Measurements from ENCODE around the gene CBS.
"Not testable (repeated sequence)": the region's sequence is repeated elsewhere in the genome, so short reads cannot be mapped to it uniquely, and the experiment has no call there.

Gene CBS

GRCh38 chr21:43065991-43066390 lies 9.6 kb downstream of the CBS start:
- not testable (repeated sequence) for H3K27ac ChIP-seq (ENCODE audit: low read depth, low read length); H3K9ac ChIP-seq (ENCODE audit: low read length); H3K4me3 ChIP-seq (ENCODE audit: low read depth, low read length)

GRCh38 chr21:43064265-43064917 lies 11.2 kb downstream of the CBS start:
- not testable (repeated sequence) for H3K36me3 ChIP-seq (ENCODE audit: control insufficient read depth, insufficient read depth, low read length); H3K9me3 ChIP-seq (ENCODE audit: control insufficient read depth, insufficient read depth, low read depth, low read length); H3K9ac ChIP-seq (ENCODE audit: low read length); H3K4me3 ChIP-seq (ENCODE audit: low read depth, low read length); H3K27ac ChIP-seq (ENCODE audit: low read depth, low read length); H3K27me3 ChIP-seq (ENCODE audit: control insufficient read depth, insufficient read depth, low read length); H3K4me1 ChIP-seq (ENCODE audit: control insufficient read depth, insufficient read depth, low read length)

More at GRCh38 chr21:43065991-43066390, 9.6 kb downstream of the CBS start:
- not testable (repeated sequence) for H3K4me1 ChIP-seq (ENCODE audit: control insufficient read depth, insufficient read depth, low read length); H3K36me3 ChIP-seq (ENCODE audit: control insufficient read depth, insufficient read depth, low read length); H3K27me3 ChIP-seq (ENCODE audit: control insufficient read depth, insufficient read depth, low read length); H3K9me3 ChIP-seq (ENCODE audit: control insufficient read depth, insufficient read depth, low read depth, low read length)

- H3K9ac ChIP-seq (ENCODE audit: low read length); H3K27ac ChIP-seq (ENCODE audit: low read depth, low read length); H3K9me3 ChIP-seq (ENCODE audit: control insufficient read depth, insufficient read depth, low read depth, low read length); H3K4me3 ChIP-seq (ENCODE audit: low read depth, low read length); H3K27me3 ChIP-seq (ENCODE audit: control insufficient read depth, insufficient read depth, low read length); H3K36me3 ChIP-seq (ENCODE audit: control insufficient read depth, insufficient read depth, low read length); H3K4me1 ChIP-seq (ENCODE audit: control insufficient read depth, insufficient read depth, low read length): not testable (repeated sequence)
Observed at GRCh38 chr21:43062955-43063664, 12.5 kb downstream of the CBS start.

- H3K9me3 ChIP-seq (ENCODE audit: control insufficient read depth, insufficient read depth, low read depth, low read length); H3K4me3 ChIP-seq (ENCODE audit: low read depth, low read length); H3K27me3 ChIP-seq (ENCODE audit: control insufficient read depth, insufficient read depth, low read length); H3K27ac ChIP-seq (ENCODE audit: low read depth, low read length); H3K4me1 ChIP-seq (ENCODE audit: control insufficient read depth, insufficient read depth, low read length); H3K36me3 ChIP-seq (ENCODE audit: control insufficient read depth, insufficient read depth, low read length); H3K9ac ChIP-seq (ENCODE audit: low read length): not testable (repeated sequence)
Observed at GRCh38 chr21:43053112-43053511, 22.5 kb downstream of the CBS start.

- H3K27me3 ChIP-seq (ENCODE audit: control insufficient read depth, insufficient read depth, low read length); H3K4me3 ChIP-seq (ENCODE audit: low read depth, low read length); H3K9me3 ChIP-seq (ENCODE audit: control insufficient read depth, insufficient read depth, low read depth, low read length); H3K9ac ChIP-seq (ENCODE audit: low read length); H3K36me3 ChIP-seq (ENCODE audit: control insufficient read depth, insufficient read depth, low read length); H3K4me1 ChIP-seq (ENCODE audit: control insufficient read depth, insufficient read depth, low read length); H3K27ac ChIP-seq (ENCODE audit: low read depth, low read length): not testable (repeated sequence)
Observed at GRCh38 chr21:43045876-43046821, 29.5 kb downstream of the CBS start.

GRCh38 chr21:43045165-43045875 lies 30.3 kb downstream of the CBS start:
- H3K27ac ChIP-seq (ENCODE audit: low read depth, low read length); H3K9ac ChIP-seq (ENCODE audit: low read length); H3K9me3 ChIP-seq (ENCODE audit: control insufficient read depth, insufficient read depth, low read depth, low read length); H3K4me3 ChIP-seq (ENCODE audit: low read depth, low read length); H3K36me3 ChIP-seq (ENCODE audit: control insufficient read depth, insufficient read depth, low read length); H3K27me3 ChIP-seq (ENCODE audit: control insufficient read depth, insufficient read depth, low read length); H3K4me1 ChIP-seq (ENCODE audit: control insufficient read depth, insufficient read depth, low read length): not testable (repeated sequence)

- not testable (repeated sequence) for H3K4me1 ChIP-seq (ENCODE audit: control insufficient read depth, insufficient read depth, low read length); H3K27me3 ChIP-seq (ENCODE audit: control insufficient read depth, insufficient read depth, low read length); H3K4me3 ChIP-seq (ENCODE audit: low read depth, low read length); H3K9ac ChIP-seq (ENCODE audit: low read length); H3K27ac ChIP-seq (ENCODE audit: low read depth, low read length); H3K36me3 ChIP-seq (ENCODE audit: control insufficient read depth, insufficient read depth, low read length); H3K9me3 ChIP-seq (ENCODE audit: control insufficient read depth, insufficient read depth, low read depth, low read length)
Observed at GRCh38 chr21:43044547-43044946, 31.1 kb downstream of the CBS start.

- not testable (repeated sequence) for H3K27me3 ChIP-seq (ENCODE audit: control insufficient read depth, insufficient read depth, low read length); H3K36me3 ChIP-seq (ENCODE audit: control insufficient read depth, insufficient read depth, low read length); H3K27ac ChIP-seq (ENCODE audit: low read depth, low read length); H3K4me3 ChIP-seq (ENCODE audit: low read depth, low read length); H3K9me3 ChIP-seq (ENCODE audit: control insufficient read depth, insufficient read depth, low read depth, low read length); H3K9ac ChIP-seq (ENCODE audit: low read length); H3K4me1 ChIP-seq (ENCODE audit: control insufficient read depth, insufficient read depth, low read length)
Observed at GRCh38 chr21:43043291-43043690, 32.3 kb downstream of the CBS start.

GRCh38 chr21:43042169-43042568 lies 33.5 kb downstream of the CBS start:
- H3K9ac ChIP-seq (ENCODE audit: low read length); H3K36me3 ChIP-seq (ENCODE audit: control insufficient read depth, insufficient read depth, low read length); H3K4me1 ChIP-seq (ENCODE audit: control insufficient read depth, insufficient read depth, low read length); H3K27me3 ChIP-seq (ENCODE audit: control insufficient read depth, insufficient read depth, low read length); H3K27ac ChIP-seq (ENCODE audit: low read depth, low read length); H3K4me3 ChIP-seq (ENCODE audit: low read depth, low read length); H3K9me3 ChIP-seq (ENCODE audit: control insufficient read depth, insufficient read depth, low read depth, low read length): not testable (repeated sequence)

GRCh38 chr21:43038659-43039044 lies 37.0 kb downstream of the CBS start:
- H3K36me3 ChIP-seq (ENCODE audit: control insufficient read depth, insufficient read depth, low read length); H3K27ac ChIP-seq (ENCODE audit: low read depth, low read length); H3K9ac ChIP-seq (ENCODE audit: low read length); H3K4me1 ChIP-seq (ENCODE audit: control insufficient read depth, insufficient read depth, low read length); H3K4me3 ChIP-seq (ENCODE audit: low read depth, low read length); H3K9me3 ChIP-seq (ENCODE audit: control insufficient read depth, insufficient read depth, low read depth, low read length); H3K27me3 ChIP-seq (ENCODE audit: control insufficient read depth, insufficient read depth, low read length): not testable (repeated sequence)

All from HUES6 (cell line).